ENCODE results near the gene DRD1.
"Not testable (repeated sequence)": the region's sequence is repeated elsewhere in the genome, so short reads cannot be mapped to it uniquely, and the experiment has no call there.

The DRD1 gene

DNA sequence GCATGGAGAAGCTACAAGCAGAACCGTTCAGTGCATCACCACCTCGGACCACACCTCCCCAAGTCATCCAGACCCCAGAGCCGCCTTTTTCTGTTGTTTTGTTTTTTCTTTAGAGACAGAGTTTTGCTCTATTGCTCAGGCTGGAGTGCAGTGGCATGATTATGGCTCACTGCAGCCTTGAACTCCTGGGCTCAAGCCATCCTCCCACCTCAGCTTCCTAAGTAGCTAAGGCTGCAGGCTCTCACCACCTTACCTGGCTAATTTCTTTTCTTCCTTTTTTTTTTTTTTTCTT lies 20.9 kb upstream of the DRD1 start:
- Mint-ChIP-seq H3K4me3 (no peak overlapping the region), H3K36me3 (ENCODE audit: insufficient read depth) (no peaks in the 10 kb centered on the region), H3K27me3 (peaks cover 8% of the 10 kb centered on the region), H3K4me1 (peaks cover 9% of the 10 kb centered on the region), H3K27ac (ENCODE audit: low read depth) (no peak overlapping the region), H3K9me3 (no peaks in the 10 kb centered on the region)
- no peak for DNase-seq (ENCODE audit: low spot score in 2 of 2)
- ATAC-seq (replicated peaks; ENCODE audit: extremely low read depth, poor library complexity, severe bottlenecking), result no peak

DNA sequence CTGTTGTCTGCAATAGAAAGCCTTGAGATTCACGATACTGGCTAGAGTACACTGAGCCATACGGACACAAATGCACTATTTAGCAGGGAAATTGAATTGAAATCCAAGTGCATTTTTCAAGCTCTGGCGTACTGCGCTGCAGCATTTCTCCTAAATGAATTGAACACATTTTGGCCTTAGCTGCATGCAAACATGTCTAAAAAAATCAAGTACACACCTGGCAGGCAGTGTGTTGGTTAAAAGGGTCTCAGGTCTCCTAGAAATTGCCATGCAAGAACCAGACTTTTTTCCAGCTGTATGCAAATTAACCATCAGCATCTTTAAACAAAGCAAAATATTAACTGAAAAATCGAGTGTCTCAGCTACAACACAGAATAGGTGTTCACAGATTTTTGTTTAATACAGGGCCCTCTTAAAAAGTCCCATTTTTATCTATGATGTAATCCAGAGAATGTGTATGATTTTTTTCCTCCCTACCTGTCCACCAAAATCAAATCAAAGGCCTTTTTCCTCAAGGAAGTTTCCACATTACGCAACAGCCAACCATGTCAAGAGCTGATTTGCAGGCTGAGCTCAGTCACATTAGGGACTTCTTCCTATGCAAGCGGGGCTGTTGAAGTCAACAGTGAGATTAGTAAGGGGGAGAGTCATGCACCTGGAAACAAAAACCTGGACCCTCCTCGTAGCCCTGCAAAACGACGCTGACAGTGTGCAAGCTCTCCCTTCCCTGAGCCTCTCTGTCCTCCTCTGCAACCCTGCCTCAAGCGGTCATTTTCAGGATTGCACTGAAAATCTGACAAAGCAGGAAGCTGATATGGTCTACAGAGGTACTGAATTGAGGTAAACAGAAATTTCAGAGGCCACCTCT lies 20.3 kb upstream of the DRD1 start:
- no peaks in the 10 kb centered on the region for H3K36me3 Mint-ChIP-seq (ENCODE audit: insufficient read depth)
- H3K4me1 Mint-ChIP-seq, result peaks cover 9% of the 10 kb centered on the region
- H3K27me3 Mint-ChIP-seq, result peaks cover 8% of the 10 kb centered on the region
- DNase-seq (ENCODE audit: low spot score in 2 of 2) (peak; percentile 40 to 43), ATAC-seq (replicated peaks; ENCODE audit: extremely low read depth, poor library complexity, severe bottlenecking) (peak; percentile 80)
- no peak overlapping the region for H3K4me3 Mint-ChIP-seq
- H3K27ac Mint-ChIP-seq (ENCODE audit: low read depth), result no peak overlapping the region
- H3K9me3 Mint-ChIP-seq, result no peaks in the 10 kb centered on the region

DNA sequence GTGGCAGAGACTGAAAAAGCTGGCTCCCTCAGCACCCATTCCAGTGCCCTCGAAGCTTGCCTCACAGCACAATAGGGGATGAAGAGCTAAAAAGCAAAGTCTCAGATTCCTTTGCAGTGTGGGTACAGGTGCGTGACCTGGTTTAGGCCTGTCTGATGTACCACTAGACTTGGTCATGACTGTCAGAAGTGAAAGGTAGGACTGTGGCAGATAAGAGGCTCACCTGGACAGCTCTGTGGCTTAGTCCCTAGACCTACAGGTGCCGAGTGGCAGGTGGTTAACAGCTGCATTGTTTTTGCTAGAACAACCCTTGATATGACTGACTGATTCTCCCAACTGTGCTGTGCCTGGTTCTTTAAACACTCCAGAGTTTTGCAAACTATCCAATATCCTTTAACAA lies 19.7 kb upstream of the DRD1 start:
- Mint-ChIP-seq H3K27me3 (peaks cover 7% of the 10 kb centered on the region), H3K4me3 (no peak overlapping the region)
- ATAC-seq (replicated peaks; ENCODE audit: extremely low read depth, poor library complexity, severe bottlenecking), result no peak

DNA sequence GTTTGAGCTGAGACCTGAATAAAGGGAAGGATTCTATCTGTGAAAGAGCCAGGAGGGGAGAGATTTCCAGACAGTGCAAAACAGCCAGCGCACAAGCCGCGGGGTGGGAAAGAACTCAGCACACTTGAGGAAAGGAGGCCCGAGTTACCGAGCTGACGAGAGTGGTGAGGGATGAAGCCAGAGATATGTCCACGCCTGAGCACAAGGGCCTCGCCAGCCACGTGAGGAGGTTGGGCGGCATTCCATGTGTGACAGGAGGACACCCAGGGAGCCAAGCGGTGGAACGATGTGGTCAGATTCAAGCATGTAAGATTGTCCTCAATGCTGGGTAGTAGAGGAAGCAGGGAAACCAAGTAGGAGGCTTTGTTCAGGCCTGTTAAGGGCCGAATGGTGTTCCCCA lies 17.4 kb upstream of the DRD1 start:
- Mint-ChIP-seq H3K27ac (ENCODE audit: low read depth) (no peak overlapping the region), H3K9me3 (no peaks in the 10 kb centered on the region), H3K27me3 (peaks cover 12% of the 10 kb centered on the region), H3K4me1 (peaks cover 9% of the 10 kb centered on the region), H3K4me3 (no peak overlapping the region), H3K36me3 (ENCODE audit: insufficient read depth) (no peaks in the 10 kb centered on the region)
- DNase-seq (ENCODE audit: low spot score in 2 of 2) (no peak), ATAC-seq (replicated peaks; ENCODE audit: extremely low read depth, poor library complexity, severe bottlenecking) (no peak)

More for the DNA sequence above, 19.7 kb upstream of the DRD1 start:
- DNase-seq (ENCODE audit: low spot score in 2 of 2), result no peak
- Mint-ChIP-seq H3K4me1 (peaks cover 9% of the 10 kb centered on the region), H3K9me3 (no peaks in the 10 kb centered on the region), H3K36me3 (ENCODE audit: insufficient read depth) (no peaks in the 10 kb centered on the region), H3K27ac (ENCODE audit: low read depth) (no peak overlapping the region)

DNA sequence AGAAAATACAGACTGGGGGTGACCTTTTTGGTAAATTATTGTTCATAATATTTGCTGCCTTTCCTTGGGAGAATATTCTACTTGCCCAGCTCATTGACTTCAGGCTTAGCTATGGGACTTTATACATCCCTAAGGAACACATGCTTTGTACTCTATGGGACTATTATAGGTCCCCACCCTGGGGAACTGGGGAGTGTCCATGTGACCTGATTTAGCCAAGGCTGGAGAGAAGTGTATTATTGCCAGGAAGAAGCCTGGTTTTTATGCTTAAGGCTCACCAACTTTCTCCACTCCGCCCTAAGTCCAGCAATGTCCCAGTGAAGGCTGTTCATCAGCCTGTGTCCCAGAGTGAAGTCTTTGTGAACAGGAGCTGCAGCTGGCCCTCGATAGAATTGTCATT lies 16.6 kb upstream of the DRD1 start:
- H3K27me3 Mint-ChIP-seq, result peaks cover 20% of the 10 kb centered on the region

DNA sequence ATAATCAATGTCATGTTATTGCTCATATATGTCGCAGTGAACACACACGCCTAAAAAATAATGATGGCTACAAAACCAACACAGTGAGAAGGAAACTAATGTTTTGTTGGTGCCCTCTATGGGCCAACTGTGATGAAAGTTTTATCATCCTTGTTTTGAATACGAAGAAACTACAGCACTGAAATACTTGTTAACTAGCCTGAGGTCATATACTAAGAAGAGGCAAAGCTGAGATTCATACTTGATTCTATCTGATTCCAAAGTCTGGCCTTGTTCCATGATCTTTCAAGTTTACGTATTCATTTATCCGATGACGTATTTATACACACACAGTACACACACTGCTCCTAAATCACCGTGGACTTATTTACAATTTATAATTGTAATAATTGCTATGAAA lies 16.1 kb upstream of the DRD1 start:
- Mint-ChIP-seq H3K36me3 (ENCODE audit: insufficient read depth) (no peaks in the 10 kb centered on the region), H3K27me3 (peaks cover 24% of the 10 kb centered on the region), H3K4me1 (peaks cover 8% of the 10 kb centered on the region), H3K4me3 (no peak overlapping the region), H3K27ac (ENCODE audit: low read depth) (no peak overlapping the region), H3K9me3 (no peaks in the 10 kb centered on the region)
- ATAC-seq (replicated peaks; ENCODE audit: extremely low read depth, poor library complexity, severe bottlenecking) (no peak), DNase-seq (ENCODE audit: low spot score in 2 of 2) (no peak)

More for the DNA sequence above, 16.6 kb upstream of the DRD1 start:
- DNase-seq (ENCODE audit: low spot score in 2 of 2) (no peak), ATAC-seq (replicated peaks; ENCODE audit: extremely low read depth, poor library complexity, severe bottlenecking) (no peak)
- no peak overlapping the region for H3K27ac Mint-ChIP-seq (ENCODE audit: low read depth)
- H3K36me3 Mint-ChIP-seq (ENCODE audit: insufficient read depth), result no peaks in the 10 kb centered on the region
- peaks cover 9% of the 10 kb centered on the region for H3K4me1 Mint-ChIP-seq
- H3K9me3 Mint-ChIP-seq, result no peaks in the 10 kb centered on the region
- no peak overlapping the region for H3K4me3 Mint-ChIP-seq

DNA sequence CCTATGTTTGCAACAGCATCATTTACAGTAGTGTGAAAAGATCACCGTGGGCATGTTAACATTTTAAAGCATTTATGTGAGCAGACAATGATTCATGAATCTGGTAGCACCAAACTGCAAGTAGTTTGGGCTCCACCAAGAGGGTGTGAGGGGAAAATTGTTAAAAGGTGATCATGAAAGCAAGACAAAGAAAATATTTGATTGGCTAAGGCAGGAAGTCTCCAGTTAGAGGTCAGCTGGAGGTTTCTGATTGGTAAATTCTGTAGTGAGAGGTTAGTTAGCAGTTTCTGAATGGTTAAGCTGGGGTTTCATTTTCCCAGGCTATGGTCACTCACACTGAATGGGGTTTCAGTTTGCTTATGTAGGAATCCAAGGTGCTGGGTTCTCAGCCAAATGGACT lies 13.5 kb upstream of the DRD1 start:
- no peaks in the 10 kb centered on the region for H3K36me3 Mint-ChIP-seq (ENCODE audit: insufficient read depth)
- no peaks in the 10 kb centered on the region for H3K9me3 Mint-ChIP-seq
- H3K27ac Mint-ChIP-seq (ENCODE audit: low read depth), result no peak overlapping the region
- no peaks in the 10 kb centered on the region for H3K4me1 Mint-ChIP-seq
- H3K4me3 Mint-ChIP-seq, result no peak overlapping the region
- peaks cover 51% of the 10 kb centered on the region for H3K27me3 Mint-ChIP-seq
- DNase-seq (ENCODE audit: low spot score in 2 of 2) (no peak), ATAC-seq (replicated peaks; ENCODE audit: extremely low read depth, poor library complexity, severe bottlenecking) (no peak)

DNA sequence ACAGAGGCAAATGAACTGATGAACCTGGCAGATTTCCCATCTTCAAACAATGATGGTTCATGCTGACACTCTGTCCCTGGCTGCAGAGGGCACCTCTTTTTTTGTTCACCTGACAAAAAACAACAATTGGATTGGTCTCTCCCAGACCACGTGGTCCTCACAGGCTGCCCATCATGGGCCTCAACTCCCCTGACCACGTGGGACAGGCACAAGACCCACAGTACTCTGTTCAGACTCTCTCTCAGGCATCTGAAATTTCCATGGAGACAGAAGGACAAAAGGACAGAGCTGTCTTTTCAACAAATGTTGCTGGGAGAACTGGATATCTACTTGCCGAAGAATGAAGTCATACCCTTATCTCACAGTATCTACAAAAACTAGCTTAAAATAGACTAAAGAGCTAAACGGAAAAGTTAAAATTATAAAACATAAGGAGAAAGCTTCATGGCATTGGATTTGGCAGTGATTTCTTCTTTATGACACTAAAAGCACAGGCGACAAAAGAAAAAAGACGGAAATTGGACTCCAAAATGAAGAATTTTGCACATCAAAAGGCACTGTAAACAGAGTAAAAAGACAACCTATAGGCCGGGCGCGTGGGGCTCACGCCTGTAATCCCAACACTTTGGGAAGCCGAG lies 12.2 kb upstream of the DRD1 start:
- H3K9me3 Mint-ChIP-seq, result no peaks in the 10 kb centered on the region
- DNase-seq (ENCODE audit: low spot score in 2 of 2), result no peak
- H3K27ac Mint-ChIP-seq (ENCODE audit: low read depth), result no peak overlapping the region
- H3K4me1 Mint-ChIP-seq, result no peaks in the 10 kb centered on the region
- H3K36me3 Mint-ChIP-seq (ENCODE audit: insufficient read depth), result no peaks in the 10 kb centered on the region
- H3K27me3 Mint-ChIP-seq, result peaks cover 61% of the 10 kb centered on the region
- no peak overlapping the region for H3K4me3 Mint-ChIP-seq
- ATAC-seq (replicated peaks; ENCODE audit: extremely low read depth, poor library complexity, severe bottlenecking), result no peak

DNA sequence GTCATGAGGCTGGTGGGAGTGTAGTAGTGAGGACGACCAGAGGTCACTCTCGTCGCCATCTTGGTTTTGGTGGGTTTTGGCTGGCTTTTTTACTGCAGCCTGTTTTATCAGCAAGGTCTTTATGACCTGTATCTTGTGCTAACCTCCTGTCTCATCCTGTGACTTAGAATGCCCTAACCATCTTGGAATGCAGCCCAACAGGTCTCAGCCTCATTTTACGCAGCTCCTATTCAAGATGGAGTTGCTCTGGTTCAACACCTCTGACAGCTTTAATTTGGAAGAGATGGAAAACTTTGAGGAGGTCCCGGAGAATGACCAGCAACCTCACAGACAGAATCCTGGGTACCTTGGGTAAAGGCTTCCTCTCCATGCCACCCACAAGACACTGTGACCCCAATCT lies 10.4 kb upstream of the DRD1 start:
- not testable (repeated sequence) for H3K27ac Mint-ChIP-seq (ENCODE audit: low read depth); H3K9me3 Mint-ChIP-seq; H3K4me1 Mint-ChIP-seq; H3K36me3 Mint-ChIP-seq (ENCODE audit: insufficient read depth); H3K4me3 Mint-ChIP-seq; DNase-seq (ENCODE audit: low spot score in 2 of 2); ATAC-seq (replicated peaks; ENCODE audit: extremely low read depth, poor library complexity, severe bottlenecking)
- peaks cover 79% of the 10 kb centered on the region for H3K27me3 Mint-ChIP-seq

DNA sequence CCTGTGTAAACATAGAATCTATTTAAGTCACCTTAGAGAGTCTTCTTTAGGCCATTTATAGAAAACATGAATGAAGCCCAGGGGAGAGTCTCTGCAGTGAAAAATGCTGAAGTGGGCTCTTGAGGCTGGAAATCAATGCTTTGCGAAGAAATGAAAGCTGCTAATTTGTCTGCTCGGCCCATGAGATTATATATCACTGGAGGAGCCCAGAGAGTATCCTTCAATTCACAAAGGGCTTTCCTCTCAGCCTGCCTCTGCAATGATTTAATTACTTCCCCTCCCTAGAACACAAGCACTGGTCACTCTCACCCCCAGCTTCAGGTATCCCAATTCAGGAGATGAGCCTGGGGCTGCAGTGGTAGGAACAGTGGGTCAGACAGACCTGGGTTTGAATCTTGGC lies 8.2 kb upstream of the DRD1 start:
- no peak overlapping the region for H3K27ac Mint-ChIP-seq (ENCODE audit: low read depth)
- DNase-seq (ENCODE audit: low spot score in 2 of 2) (no peak), ATAC-seq (replicated peaks; ENCODE audit: extremely low read depth, poor library complexity, severe bottlenecking) (no peak)
- peaks cover 97% of the 10 kb centered on the region for H3K27me3 Mint-ChIP-seq
- H3K9me3 Mint-ChIP-seq, result no peaks in the 10 kb centered on the region
- H3K4me3 Mint-ChIP-seq, result no peak overlapping the region
- H3K4me1 Mint-ChIP-seq, result no peaks in the 10 kb centered on the region
- H3K36me3 Mint-ChIP-seq (ENCODE audit: insufficient read depth), result no peaks in the 10 kb centered on the region

DNA sequence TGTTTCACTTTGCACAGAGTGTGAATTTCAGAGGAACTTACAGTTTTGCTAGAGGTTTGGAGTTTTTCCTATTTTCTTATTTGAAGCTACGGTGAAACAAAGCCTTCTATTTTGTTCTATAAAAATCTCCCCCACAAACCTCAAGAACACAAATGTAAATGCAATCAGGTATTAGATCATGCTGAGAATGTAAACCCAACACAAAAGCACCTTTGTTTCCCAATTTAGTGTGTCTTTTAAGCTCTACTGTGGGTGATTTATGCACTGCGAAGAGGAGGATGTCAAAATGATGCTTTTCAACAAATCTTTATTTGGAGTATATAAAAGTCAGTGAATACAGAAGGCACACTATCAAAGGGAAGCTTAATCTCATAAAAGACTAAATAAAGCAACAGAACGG lies 4.3 kb upstream of the DRD1 start:
- ATAC-seq (replicated peaks; ENCODE audit: extremely low read depth, poor library complexity, severe bottlenecking), result no peak
- H3K27ac Mint-ChIP-seq (ENCODE audit: low read depth), result no peak overlapping the region
- DNase-seq (ENCODE audit: low spot score in 2 of 2), result no peak
- H3K4me1 Mint-ChIP-seq, result peaks cover 7% of the 10 kb centered on the region
- no peak overlapping the region for H3K4me3 Mint-ChIP-seq
- H3K9me3 Mint-ChIP-seq, result no peaks in the 10 kb centered on the region
- peaks cover 90% of the 10 kb centered on the region for H3K27me3 Mint-ChIP-seq
- H3K36me3 Mint-ChIP-seq (ENCODE audit: insufficient read depth), result peaks cover 2% of the 10 kb centered on the region

DNA sequence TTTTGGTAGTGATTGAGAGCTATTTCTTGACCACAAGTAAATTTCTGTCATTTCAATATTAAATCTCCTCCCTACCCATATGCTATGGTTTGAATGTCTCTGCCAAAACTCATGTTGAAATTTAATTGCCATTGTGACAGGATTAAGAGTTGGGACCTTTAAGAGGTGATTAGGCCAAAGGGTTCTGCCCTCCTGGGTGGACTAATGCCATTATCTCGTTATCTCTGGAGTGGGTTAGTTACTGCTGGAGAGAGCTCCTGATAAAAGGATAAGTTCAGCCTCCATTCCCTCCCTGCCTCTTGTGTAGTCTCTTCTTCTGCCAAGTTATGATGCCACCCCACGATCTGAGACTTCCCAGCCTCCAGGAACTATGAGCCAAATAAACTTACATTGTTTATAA lies 3.6 kb upstream of the DRD1 start:
- Mint-ChIP-seq H3K27me3 (peaks cover 90% of the 10 kb centered on the region), H3K9me3 (no peaks in the 10 kb centered on the region), H3K36me3 (ENCODE audit: insufficient read depth) (peaks cover 2% of the 10 kb centered on the region), H3K4me3 (no peak overlapping the region), H3K27ac (ENCODE audit: low read depth) (no peak overlapping the region), H3K4me1 (peaks cover 7% of the 10 kb centered on the region)
- ATAC-seq (replicated peaks; ENCODE audit: extremely low read depth, poor library complexity, severe bottlenecking) (no peak), DNase-seq (ENCODE audit: low spot score in 2 of 2) (no peak)

DNA sequence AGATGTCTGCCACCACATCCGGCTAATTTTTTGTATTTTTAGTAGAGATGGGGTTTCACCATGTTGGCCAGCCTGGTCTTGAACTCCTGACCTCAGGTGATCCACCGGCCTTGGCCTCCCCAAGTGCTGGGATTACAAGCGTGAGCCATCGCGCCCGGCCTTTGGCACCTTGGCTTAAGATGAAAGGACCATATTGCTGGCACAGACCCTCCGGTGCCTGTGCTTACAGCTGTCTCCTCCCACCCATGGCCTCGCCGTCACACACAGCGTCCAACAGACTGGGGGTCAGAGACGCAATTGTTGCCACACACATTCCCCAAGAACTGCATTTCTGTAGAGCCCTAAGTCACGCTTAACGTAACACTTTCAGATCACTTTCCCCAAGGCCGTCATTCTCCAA lies 2.4 kb upstream of the DRD1 start:
- not testable (repeated sequence) for DNase-seq (ENCODE audit: low spot score in 2 of 2); H3K36me3 Mint-ChIP-seq (ENCODE audit: insufficient read depth); ATAC-seq (replicated peaks; ENCODE audit: extremely low read depth, poor library complexity, severe bottlenecking); H3K9me3 Mint-ChIP-seq; H3K4me1 Mint-ChIP-seq; H3K27ac Mint-ChIP-seq (ENCODE audit: low read depth); H3K4me3 Mint-ChIP-seq
- H3K27me3 Mint-ChIP-seq, result peaks cover 92% of the 10 kb centered on the region

All from central memory CD8-positive, alpha-beta T cell (primary cell).